ENCODE measurements around the gene DNHD1.

DNHD1 gene

DNA sequence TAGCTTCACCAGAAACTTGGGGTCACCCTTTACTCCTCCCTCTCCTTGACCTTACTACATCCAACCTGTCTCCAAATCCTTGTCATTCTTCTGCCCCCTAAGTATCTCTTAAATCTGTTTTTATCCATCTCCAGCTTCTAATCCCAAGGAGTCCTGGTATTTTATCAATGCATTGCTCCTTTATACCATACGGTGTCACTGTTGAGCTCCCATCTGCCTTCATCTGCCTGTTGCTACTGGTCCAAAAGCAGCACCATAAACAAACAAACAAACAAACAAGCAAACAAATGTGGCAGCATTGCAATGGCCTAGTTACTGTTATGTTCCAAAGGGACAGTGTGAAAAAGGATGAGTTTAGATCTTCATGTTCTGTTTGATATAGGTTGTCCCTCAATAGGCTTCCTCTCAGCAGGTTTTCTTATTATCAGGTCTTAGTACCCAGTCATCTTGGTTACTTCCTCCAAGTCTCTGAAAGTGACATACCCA lies 34.2 kb downstream of the DNHD1 start:
- no peak for DNase-seq

DNA sequence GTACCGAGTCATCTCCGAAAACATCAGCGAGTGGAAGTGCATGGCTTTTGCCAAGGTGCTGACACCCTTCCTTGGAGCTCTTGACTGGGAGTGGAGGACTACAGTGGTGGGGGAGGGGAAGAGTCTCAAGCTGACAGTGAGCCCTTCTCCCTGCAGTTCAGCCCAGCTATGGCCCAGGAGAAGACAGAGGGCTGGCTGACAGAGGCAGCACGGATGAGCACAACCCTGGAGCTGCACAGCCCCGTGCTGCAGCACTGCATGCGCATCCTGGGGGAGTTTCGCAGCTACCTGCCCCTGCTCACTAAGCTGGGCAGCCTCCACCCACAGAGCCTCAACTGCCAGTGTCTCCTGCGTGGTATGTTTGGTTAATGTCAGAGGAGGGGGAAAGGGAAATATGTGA lies 41.4 kb downstream of the DNHD1 start:
- DNase-seq: no peak

DNA sequence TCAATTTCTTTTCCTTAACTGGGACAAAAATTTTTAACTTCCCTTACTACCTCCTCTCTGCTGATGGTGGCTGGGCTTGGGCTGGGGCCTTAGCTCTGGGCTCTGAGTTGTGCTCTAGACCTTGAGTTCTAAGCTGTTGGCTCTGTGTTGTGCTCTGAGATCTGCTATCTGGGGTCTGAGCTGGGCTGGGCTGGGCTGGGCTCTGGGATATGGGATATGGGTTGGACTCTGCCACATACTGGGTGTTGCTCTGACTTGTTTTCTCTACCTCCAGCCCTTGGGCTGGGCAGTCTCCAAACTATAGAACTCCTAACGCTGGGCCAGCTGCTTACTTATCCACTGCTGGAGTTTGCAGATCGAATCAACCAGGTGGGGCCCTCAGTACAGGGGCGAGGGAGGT lies 41.9 kb downstream of the DNHD1 start:
- DNase-seq: no peak

DNA sequence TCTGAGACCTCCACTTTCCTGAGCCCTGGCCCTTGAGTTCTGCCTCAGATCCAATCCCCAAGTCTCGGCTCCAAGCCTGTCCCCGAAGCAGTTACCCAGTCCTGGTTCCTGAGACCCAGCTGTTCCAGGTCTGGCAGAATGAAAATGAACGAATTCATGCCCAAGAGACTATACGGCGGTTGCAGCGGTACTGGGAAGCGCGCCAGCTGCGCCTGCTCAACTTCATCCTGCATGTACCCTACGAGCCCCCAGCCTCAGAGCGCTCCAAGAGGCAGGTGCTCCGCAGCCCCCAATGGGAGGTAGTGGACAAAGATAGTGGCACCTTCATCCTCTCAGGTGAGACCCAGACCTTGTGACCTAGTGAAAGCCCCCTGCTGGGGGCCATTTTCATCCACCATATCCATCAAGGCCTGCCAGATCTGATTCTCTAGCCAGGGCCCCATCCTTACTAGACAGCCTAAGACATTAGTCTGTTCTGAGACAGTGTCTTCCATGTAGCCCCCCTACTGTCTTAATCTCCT lies 42.7 kb downstream of the DNHD1 start:
- DNase-seq: no peak

DNA sequence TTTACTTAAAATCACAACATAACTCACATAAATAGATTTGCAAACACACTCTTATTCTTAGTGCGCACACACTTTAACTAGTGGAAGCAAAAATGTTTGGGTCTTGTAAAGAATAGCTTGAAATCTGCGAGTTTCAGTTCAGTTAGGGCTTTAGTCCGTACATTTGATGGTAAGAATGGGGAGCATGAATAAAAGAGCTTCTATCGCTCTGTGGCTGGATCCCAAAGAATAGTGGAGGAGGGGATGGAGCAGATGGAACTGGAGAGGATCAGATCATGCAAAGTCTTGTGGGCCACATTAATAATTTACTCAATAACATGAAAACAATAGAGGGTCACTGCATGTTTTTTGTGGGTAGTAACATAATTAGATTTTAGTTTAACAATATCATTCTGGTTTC lies 44.3 kb downstream of the DNHD1 start:
- DNase-seq: no peak

DNA sequence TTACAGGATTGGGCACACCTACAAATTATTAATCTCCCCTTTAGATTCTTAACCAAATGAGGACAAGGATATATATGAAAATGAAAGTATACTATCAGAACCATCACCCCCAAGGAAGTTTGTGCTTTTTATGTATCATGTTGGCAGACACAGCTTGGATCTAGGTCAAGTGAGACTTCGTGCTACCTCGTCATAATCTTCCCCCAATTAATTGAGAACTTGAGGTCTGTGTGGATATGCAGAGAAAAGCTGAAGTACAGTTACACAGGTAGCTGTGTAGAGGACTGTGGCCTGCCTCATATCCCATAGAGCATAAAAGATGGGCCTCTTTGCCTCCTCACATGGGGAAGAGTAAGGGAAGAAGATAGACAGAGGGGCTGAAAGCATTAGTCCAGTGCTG lies 45.6 kb downstream of the DNHD1 start:
- DNase-seq: no peak

DNA sequence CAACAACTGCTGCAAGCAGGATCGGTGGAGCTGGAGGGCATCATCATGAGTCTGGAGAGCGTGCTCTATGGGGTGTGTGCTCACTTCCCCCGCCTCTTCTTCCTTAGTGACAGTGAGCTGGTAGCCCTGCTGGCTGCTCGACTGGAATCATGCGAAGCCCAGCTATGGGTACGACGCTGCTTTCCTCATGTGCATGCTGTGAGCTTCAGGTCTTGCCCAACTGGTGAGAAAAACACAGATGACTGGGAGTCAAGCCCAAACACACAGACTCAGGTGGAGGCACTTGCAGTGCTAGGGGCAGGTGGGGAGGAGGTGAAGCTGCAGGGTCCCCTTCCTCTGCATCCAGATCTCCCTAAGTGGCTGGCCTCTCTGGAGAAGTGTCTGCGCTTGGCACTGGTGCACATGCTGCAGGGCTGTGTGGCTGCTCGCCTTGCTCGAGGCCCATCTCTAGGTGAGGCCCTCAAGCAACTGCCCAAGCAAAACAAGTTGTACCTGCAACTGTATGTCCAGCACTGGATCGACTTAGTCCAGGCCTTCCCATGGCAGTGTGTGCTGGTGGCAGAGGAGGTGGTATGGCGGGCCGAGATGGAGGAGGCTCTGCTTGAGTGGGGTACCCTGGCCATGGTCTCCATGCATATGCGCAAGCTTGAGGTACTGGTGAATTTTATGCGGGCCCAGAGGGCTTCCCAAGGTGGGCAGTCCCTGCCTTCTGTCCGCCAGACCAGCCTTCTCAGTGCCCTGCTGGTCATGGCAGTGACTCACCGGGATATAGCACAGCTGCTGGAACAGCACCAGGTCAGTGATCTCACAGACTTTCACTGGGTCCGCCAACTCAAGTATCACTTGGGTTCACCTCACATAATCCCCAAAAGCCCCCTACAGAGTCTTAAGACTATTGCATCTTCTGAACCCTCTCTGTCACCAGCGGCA lies 48.1 kb downstream of the DNHD1 start:
- no peak for DNase-seq

DNA sequence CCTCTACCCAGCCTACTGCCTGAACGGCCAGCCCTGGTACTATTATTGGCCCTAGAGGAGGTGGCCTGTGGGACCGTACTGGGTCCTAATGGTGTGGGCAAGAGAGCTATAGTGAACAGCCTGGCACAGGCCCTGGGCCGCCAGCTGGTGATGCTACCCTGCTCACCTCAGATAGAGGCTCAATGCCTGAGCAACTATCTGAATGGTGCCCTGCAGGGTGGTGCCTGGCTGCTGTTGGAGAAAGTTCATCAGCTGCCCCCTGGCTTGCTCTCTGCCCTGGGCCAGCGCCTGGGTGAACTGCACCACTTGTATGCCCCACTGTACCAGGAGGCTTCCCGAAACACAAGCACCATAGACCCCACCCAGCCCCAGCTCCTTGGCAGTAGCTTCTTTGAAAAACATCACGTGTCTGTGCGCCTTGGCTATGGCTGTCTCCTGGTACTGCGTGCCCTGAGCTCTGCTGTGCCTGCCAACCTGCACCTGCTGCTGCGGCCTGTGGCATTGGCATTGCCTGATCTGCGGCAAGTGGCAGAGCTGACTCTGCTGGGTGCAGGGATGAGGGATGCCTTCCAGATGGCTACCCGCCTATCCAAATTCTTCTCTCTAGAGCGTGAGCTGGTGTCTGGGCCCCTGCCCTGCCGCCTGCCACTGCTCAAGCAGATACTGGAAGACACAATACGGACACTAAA lies 49.0 kb downstream of the DNHD1 start:
- no peak for DNase-seq

DNA sequence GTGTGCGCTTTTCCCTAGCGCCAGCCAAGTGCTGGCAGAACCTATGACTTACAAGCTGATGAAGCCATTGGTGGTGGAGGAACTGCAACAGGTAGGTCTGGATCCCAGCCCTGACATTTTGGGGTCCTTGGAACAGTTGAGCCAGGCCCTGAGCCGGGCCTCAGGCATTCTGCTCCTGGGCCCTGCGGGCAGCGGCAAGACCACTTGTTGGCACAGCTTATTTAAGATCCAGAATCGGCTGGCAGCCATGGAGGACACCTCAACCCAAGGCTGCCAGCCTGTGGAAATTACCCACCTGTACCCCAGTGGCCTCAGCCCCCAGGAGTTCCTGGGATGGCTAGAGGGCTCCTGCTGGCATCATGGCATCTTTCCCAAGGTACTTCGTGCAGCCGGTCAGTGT lies 49.7 kb downstream of the DNHD1 start:
- DNase-seq: no peak

DNA sequence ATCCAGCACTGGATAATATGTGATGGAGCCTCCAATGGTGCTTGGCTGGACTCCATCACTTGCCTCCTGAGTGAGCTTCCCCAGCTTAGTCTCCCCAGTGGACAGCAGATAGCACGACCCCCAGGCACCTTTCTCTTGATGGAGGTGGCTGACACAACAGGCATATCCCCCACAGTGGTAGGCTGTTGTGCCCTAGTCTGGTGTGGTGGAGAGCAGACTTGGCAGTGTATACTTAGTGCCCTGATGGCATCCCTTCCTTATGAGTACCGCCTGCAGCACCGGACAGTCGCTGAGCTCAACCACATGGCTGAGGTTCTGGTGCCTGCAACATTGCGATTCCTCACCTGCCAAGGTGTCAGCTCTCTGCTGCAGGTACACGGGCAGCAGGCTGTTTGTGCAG lies 50.1 kb downstream of the DNHD1 start:
- DNase-seq: no peak

DNA sequence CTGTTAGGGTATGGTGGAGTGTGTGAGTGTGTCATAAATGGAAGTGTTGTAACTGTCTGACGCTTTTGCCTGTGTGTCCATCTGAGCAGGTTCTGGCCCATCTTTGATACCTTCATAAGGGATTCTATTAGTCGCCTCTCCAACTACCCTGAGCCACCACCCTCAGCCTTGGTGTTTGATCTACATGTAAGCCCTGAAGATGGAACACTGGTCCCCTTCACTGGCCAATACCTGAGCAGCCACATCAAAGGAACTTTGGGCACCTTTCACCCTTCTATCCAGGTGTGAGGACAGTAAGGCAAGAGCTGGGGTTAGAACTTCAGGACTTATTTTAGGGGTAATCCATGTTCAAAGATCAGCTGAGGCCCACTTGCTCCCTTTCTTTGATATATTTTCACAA lies 51.0 kb downstream of the DNHD1 start:
- no peak for DNase-seq

DNA sequence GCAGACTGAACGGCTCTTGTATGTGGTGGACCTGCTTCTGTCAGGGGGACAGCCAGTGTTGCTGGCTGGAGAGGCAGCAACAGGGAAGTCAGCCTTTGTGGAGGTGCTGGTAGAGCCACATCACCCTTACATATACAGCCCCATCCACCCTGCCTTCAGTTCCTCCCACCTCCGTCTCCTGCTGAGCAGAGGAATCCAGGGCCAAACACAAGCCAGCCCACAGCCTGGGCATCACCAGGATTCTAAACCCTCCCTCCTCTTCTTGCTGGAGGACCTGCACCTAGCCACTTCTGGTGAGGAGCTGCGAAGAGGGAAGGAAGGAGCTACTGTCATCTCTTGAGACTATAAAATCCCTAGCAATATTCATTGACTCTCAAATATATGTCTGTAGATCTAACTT lies 51.6 kb downstream of the DNHD1 start:
- no peak for DNase-seq

DNA sequence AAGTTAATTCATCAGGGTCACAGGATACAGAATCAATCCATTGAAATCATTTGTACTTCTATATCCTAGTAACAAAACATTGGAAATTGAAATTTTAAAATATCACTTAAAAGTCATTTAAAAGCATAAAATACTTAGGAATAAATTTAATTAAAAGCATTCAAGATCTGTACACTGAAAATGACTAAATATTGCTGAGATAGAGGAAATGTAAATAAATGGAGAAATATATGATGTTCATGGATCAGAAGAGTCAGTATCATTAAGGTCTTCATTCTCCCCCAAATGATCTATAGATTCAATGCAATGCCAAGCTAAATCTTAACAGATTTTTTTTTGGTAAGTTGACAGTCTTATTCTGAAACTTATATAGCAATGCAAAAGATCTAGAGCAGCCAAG lies 56.6 kb downstream of the DNHD1 start:
- DNase-seq: no peak

DNA sequence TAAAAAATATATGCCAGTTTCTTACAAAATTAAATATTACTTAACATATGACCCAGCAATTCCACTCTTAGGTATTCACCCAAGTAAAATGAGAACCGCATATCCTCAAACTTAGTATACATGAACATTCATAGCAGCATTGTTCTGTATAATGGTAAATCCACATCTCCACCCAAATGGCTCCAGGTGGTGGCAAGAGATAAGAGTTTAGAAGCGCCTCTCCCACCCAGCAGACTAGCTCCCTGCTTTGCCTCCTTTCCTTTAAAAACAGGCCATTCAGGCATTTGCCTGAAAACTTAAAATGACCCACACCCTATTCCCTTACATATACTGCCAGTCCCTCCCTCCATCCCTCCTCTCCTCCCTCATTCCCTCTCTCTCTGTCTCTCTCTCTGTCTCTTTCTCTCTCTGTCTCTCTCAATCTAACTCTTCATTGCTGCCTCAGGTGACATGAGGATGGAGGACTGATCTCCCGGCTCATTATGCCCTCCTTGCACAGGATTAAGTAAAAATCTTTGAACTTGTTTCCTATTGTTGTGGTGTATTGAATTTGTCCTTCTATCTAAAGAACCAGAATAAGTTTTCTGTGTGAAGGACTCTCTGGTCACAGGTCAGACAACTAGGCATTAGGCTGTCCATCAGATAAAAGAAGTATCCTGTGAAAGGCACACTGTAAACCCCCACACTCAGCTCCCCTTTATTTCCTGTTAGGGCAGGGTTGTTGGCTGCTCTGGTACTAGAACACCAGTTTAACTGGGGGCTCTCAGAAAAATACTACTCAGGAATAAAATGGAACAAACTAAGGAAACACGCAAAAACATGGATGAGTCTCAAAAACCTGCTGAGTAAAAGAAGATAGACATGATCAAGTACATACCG lies 58.0 kb downstream of the DNHD1 start:
- DNase-seq: no peak

DNA sequence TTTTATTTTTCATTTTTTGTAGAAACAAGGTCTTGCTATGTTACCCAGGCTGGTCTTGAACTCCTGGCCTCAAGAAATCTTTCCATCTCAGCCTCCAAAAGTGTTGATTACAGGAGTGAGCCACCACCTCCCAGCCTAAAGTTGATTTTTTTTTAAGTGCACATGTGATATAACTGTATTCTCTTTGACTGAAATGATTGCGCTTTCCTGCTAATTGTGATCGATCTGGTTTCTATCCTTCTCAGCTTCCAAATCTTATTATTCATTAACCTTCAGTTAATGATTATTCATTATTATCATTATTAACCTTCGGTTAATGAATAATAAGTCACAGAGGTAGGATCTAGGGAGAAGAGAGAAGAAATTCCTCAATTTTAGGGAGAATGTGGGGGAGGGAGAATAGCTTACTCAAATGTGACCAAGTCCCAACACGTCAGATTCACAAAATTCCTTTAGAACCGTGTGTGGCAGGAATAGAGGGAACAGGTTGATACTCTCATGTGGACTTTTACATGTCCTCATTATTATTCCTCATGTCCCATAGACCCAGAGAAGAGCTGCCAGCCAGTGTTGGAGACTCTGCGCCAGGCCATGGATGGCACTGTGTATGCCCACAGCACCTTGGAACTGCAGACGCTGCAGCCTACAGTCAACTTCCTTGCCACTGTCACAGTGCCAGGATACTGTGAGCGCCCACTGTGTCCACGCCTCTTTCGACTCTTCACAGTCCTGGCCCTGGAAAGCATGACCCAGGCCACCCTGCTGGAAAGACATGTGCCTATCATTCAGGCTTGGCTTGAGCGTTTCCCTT lies 59.3 kb downstream of the DNHD1 start:
- no peak for DNase-seq

DNA sequence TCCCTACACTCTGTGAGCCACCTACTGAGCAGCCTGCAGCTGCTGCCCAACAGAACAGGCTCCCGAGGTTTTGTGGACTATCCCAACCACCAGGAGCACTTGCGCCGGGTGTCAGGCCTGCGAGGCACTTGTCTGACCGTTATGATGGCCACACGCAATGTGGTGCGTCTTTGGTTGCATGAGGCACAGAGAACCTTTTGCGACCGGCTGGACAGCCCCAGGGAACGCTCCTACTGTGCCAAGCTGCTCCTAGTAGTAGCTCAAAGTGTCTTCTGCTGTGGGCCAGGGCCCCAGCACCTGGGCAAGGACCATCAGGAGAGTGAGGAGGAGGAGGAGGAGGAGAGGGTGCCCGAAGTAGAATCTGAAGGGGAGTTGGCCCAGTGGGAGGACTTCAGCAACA lies 60.0 kb downstream of the DNHD1 start:
- DNase-seq: no peak

DNA sequence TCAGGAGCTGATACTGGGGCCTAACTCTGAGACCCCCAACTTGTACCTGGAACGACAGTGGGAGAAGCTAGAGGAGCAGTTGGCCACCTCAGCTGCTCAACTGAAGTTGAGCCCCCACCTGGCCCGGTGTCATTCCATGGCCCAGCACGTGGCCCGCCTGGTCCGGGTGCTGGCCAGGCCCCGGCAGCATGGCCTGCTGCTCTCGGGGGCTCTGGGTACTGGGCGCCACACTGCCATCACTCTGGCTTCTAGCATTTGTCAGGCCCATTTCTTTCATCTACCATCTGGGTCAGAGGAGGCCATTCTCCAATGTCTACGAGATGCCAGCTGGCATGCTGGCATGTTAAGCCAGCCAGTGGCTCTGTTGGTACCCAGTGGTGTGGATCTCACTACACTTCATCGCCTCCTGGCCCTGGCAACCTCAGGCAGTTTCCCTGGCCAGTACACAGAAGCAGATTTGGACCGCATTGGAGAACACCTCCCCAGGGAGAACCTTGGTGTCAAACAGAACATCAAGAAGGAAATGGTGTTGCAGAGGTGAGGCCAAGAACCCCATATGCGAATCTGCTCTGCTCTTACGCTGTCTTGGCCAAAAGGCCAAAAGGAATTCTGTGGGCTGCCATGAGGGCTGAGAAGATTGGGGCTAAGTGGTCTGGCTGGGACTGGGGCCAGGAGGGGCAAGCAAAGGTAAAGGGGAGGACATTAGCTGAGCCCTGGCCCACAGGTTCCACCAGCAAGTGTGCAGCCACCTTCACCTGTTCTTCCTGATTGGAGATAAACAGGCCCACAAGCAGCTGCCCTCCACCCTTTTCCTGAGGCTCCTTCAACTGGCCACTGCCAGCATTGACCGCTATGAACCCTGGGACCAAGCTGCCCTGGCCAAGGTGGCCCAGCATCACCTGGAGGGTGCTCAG lies 60.9 kb downstream of the DNHD1 start:
- no peak for DNase-seq

DNA sequence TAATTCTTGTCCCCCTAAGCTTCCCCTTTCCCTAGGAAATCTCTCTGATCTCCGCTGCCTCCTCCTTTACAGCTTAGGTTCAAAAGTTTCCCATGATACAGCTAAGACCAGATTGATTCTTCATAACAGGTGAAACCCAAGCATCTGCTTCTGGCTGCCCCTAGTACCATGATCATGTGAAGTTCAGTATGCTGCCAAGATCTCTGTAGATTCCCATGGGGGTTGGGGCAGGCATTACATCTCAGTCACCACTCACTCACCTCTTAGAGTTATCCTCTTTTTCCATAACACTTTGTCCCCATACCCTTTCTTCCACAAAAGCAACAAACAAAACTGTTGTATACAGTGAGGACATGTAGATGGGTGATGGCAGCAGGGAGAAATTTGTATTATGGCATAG lies 62.3 kb downstream of the DNHD1 start:
- DNase-seq: no peak

DNA sequence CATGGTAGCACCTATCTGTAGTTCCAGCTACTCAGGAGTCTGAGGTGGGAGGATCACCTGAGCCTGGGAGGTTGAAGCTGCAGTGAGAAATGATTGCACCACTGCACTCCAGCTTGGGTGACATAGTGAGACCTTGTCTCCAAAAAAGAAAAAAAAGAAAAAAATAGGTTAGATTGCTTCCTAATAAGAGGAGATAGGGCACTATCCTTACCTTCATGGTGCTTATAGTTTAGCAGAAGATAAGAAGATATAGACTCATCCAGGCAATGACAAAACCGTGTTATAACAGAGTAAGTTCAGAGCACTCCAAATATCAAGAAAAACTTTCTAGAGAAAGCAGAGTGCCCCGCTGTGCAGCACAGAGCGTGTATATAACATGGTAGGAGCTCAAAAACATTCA lies 64.2 kb downstream of the DNHD1 start:
- no peak for DNase-seq

DNA sequence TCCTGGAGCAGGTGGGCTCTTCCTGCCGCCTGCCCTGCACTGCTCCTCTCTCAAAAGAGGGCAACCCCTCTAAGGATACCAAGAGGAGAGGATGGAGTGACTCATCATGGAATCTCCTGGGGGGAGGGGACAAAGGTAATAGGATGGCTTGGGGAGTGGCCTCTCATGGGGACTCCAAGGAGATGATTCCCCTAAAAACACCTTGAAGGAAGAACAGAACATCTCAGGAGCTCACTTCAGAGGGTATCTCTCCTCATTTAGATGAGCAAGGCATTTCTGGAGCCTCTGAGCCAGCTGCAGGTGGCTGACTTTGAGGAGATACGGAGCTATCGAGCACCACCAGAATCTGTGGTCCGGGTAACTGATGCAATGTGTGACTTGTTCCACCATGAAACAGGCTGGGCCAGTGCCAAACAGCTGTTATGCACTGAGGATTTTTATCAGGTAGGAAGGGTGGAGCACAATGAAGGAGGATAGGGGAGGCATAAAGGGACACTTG lies 66.1 kb downstream of the DNHD1 start:
- no peak for DNase-seq

DNA sequence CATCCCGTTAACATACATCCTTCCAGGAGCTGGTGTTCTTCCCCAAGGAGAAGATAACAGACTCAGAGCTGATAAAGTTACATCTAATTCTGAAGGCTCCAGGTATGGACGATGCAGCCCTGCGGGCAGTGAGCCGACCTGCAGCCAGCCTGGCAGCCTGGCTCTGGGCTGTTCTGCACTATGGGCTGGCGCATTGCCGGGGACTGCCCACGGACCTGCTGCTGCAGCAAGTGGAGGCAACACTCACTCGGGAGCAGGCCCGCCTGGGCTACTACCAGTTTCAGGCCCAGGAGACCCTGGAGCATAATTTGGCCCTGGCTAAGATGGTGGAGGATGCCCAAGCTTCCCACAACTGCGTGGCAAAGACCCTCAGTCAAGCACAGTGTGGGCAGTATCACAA lies 66.6 kb downstream of the DNHD1 start:
- DNase-seq: no peak
